Activated T-cell treated with anti-CD3 and anti-CD28 coated beads for 1 hour (primary cell): ENCODE results near the gene TEX22.
A peak's percentile ranks its signal among the peaks of the same experiment; 100 is the strongest.

Experiments used
- DNase-seq: peaks from one replicate; pipeline ENCODE4 v3.0.0-alpha.2; 2020; ENCODE audit warnings: low read depth

The TEX22 gene

DNA sequence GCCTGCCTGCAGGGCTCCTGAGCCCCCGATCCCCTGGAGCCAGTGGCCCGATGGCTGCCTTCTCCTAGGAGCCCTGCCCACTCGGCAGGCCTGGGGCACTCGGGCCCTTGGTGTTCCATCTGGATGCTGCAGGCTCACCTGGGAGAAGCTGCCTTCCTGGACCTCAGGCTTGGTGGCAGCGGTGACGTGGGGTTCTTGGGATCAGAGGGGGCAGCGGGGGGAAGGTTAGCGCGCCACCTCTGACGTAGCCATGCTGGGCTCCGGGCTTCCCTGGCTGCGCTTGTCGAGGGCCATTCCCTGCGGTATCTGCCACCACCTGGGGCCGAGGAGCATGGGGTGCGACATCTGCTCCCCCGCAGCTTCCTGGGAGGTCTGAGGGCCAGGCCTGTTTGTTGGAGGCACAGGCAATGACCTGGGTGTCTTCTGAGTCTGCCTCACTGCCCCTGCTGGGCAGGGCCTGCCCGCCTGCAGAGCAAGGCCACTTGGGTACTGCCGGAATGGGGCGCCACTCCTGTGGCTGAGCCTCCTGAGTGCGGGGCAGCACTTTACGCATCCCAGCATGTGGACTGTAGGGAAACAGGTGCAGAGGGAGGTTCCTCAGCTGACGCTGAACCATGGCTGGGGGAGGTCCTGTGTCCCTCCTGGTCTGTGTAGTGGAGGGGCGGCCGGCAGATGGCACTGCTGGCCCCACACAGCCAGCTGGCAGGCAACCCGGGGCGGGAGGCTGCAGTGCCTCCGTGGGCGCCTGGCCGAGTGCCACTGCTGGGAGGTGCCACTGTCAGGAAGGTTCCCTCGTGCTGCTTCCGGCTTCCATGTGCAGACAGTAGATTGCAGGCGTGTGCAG is 41.6 kb downstream of the TEX22 start:
- no peak for DNase-seq

GRCh38 chr14:105440554-105440900 is 42.2 kb downstream of the TEX22 start:
- DNase-seq, result no peak

GRCh38 chr14:105440992-105441391 is 42.7 kb downstream of the TEX22 start:
- DNase-seq, result no peak

- DNase-seq, result no peak
Observed at GRCh38 chr14:105442125-105442524, 43.8 kb downstream of the TEX22 start.

DNA sequence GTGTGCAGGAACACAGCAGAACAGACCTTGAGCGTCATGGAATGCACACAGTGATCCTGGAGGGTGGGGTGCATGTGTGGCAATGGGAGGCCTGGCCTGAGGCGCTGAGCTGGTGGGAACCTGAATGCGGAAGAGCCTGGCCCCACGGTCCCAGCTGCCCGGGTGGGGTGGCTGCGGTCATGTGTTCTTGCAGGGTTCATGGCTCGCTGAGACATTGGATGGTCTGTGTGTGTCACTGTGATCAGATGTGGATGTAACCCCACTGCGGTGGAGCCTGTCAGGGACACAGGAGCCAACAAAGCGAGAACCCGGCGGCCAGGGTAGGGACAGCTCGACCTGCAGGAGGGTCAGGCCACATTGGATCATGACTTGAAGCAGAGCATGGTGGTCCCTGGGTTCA is 44.5 kb downstream of the TEX22 start:
- no peak for DNase-seq

- no peak for DNase-seq
Observed at GRCh38 chr14:105444859-105445258, 46.5 kb downstream of the TEX22 start.

GRCh38 chr14:105445290-105445689 is 47.0 kb downstream of the TEX22 start:
- no peak for DNase-seq

GRCh38 chr14:105445901-105446845 is 47.8 kb downstream of the TEX22 start:
- DNase-seq, result no peak

DNA sequence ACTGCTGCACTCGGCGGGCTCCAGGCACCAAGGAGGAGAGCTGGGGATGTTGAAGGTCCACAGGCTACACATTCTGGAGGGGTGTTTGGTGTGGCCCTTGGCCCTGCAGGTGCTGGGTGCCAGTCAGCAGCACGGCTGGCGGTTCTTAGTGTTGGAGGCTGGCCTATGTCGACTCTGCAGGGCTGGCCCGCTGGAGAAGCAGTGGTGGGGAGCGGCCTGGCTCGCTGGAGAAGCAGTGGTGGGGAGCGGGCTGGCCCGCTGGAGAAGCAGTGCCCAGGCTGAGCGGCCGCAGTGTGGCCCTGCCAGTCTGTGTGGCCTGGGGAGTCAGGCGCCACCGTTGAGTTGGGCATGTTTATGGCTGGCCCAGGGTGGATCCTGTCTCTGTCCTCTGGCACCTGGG is 48.6 kb downstream of the TEX22 start:
- DNase-seq, result no peak

DNA sequence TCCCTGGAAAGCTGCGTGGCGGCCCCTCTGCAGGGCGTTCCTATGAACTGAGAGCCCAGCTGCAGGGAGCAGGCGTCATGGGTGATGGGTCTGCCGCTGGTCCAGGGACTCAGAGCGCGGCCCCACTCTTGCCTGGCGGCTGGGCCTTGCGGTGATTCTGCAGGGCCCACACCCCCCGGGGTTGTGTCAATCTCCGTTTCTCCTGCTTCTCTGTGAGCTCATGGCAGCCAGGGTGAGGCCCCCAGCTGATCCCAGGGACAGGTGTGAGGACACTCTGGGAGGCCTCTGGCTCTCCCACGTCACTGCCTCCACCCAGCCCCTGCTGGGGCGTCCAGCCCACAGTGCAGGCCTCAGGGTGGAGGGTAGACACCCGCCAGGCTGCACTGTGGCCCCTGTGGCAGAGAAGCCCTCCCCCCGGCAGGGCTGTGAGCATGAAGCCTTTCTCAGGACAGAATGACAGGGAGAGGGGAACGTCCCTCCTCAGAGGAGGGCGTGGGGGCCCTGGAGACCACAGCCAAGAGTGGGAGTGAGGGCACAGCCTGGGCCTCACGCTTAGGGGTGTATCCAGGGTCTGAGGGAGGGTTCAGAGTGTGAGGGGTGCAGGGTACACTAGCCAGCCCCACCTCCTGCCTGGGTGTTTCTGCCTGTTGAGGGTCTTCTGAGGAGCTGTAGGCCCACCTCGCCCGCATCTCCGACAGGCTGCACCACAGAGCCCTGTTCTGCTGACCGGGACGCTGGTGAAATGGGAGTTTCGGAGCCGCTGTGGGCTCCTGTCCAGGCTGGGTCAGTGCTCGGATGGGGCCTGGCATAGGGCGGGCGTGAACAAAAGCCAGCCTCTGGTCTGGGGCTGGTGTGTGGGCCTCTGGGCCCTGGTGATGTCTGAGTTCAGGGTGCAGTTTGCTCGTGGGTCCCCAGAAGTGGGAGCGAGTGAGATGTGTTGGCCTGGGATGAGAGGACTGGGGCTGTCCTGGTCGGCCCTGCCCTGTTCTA is 49.6 kb downstream of the TEX22 start:
- DNase-seq, result no peak

DNA sequence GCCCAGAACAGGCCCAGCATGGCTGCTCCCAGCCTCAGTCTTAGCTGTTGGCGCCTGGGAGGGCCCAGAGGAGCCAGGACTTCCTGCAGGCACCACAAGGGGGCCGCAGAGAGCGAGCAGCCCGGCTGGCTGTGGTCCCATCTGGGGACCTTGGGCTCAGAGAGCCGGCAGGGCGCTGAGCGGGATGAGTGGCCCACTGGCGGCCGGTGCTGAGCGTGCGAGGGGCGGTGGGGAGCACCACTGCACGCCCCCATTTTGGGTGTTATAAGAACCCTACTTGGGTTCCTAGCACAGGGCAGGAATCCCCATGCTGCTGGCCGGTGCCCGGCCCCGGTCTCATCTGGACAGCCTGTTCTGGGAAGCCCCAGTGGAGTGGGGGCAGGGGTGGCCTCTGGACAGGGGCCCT is 50.4 kb downstream of the TEX22 start:
- DNase-seq, result peak; percentile 62

DNA sequence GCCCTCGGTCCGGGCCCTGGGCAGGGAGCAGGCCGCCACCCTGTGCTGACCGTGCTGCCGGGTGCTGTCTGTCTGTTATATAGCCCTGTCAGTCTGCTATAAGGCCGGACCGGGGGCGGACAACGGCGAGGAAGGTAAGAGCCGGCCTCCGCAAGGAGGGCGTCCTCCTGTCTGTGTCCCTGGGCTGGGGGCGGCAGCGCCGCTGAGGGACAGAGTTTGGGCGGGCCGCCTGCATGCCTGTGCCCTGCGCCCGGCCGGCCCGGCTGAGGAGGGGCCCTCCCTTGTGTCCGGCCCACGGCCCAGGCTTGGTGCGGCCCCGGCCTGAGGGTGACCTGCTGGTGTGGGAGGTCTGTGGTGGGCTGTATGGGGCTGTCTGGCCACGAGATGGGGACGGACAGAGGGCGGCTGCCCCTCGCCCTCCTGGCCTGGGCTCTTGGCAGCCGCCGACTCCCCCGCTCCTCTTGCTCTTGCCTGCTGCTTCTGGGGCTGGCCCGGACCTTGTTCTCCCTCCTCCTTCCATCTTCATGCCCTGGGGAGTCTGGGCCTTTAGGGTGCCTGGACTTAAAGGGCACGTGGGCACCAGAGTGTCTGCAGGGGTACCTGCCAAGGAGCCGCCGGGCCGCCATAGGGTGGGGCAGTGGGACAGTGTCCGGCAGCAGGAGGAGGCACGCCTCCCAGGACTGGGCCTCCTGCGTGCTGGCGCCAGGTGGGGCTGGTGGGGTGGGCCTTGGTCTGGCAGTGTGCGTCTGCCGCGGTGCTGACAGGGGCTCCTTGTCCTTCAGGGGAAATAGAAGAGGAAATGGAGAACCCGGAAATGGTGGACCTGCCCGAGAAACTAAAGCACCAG is 51.2 kb downstream of the TEX22 start:
- no peak for DNase-seq

GRCh38 chr14:105450123-105450505 is 51.8 kb downstream of the TEX22 start:
- DNase-seq, result no peak

GRCh38 chr14:105450864-105451720 is 52.8 kb downstream of the TEX22 start:
- DNase-seq, result no peak

- DNase-seq, result no peak
Observed at GRCh38 chr14:105452963-105453362, 54.6 kb downstream of the TEX22 start.

DNA sequence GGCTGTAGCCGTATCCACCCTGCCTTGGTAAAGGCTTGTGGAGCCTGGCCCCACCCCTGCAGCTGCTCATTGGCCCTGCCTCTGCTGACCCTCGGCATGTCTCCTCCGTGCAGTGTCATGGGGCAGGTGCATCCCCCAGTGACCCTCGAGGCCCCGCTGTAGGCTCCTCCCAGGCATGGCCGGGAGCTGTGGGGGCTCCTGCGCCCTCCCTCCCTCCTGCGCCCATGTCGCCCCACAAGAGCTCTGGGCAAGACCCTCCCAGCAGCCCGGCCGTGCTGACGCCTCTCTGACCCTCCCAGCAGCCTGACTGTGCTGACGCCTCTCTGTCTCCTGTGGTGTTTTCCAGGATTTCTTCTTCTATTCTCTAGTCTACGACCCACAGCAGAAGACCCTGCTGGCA is 55.5 kb downstream of the TEX22 start:
- no peak for DNase-seq

DNA sequence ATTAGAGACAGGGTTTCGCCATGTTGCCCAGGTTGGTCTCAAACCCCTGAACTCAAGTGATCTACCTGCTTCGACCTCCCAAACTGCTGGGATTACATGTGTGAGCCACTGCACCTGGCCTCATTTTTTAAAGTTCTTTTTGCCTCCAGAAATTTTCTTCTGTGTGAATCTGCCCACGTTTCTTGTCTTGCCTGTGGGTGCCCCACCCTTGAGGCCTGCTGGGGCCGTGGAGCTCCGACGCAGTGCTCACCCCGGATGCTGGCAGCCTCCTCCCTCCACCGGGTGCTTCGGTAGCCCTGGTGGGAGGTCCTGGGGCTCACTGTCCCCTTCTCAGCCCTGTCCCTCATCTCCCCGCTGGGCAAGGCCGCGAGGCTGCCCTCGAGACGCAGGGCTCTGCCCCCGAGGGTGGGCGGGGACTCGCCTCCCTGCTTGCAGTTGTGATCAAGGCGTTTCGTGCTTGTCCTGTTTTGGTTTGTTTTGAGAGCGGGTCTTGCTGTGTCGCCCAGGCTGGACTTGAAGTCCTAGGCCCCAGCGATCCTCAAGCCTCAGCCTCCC is 56.8 kb downstream of the TEX22 start:
- DNase-seq, result no peak

- DNase-seq, result no peak
Observed at GRCh38 chr14:105455766-105456660, 57.7 kb downstream of the TEX22 start.
